ENCODE data around the gene HYAL4.
"Not testable (repeated sequence)": the region's sequence is repeated elsewhere in the genome, so short reads cannot be mapped to it uniquely, and the experiment has no call there.

Gene HYAL4

GRCh38 chr7:123872908-123873307 is 27.9 kb downstream of the HYAL4 start:
- Histone ChIP-seq H3K9me3 (ENCODE audit: control insufficient read depth, low read length) (no peaks in the 10 kb centered on the region), H3K4me3 (ENCODE audit: low read length) (no peak overlapping the region), H3K9ac (ENCODE audit: low read length) (no peak overlapping the region), H3K27me3 (ENCODE audit: control insufficient read depth, insufficient read depth, low read length) (no peaks in the 10 kb centered on the region), H3K4me1 (ENCODE audit: control insufficient read depth, insufficient read depth, low read length) (no peaks in the 10 kb centered on the region), H3K36me3 (ENCODE audit: control insufficient read depth, insufficient read depth, low read length) (no peaks in the 10 kb centered on the region)

- Histone ChIP-seq H3K36me3 (ENCODE audit: control insufficient read depth, insufficient read depth, low read length) (no peaks in the 10 kb centered on the region), H3K4me3 (ENCODE audit: low read length) (no peak overlapping the region), H3K4me1 (ENCODE audit: control insufficient read depth, insufficient read depth, low read length) (no peaks in the 10 kb centered on the region), H3K27me3 (ENCODE audit: control insufficient read depth, insufficient read depth, low read length) (no peaks in the 10 kb centered on the region), H3K9me3 (ENCODE audit: control insufficient read depth, low read length) (no peaks in the 10 kb centered on the region), H3K9ac (ENCODE audit: low read length) (no peak overlapping the region)
These were observed 31.7 kb downstream of the HYAL4 start for GRCh38 chr7:123876557-123877256.

- Histone ChIP-seq H3K4me3 (ENCODE audit: low read length) (no peak overlapping the region), H3K4me1 (ENCODE audit: control insufficient read depth, insufficient read depth, low read length) (no peaks in the 10 kb centered on the region), H3K9ac (ENCODE audit: low read length) (no peak overlapping the region), H3K36me3 (ENCODE audit: control insufficient read depth, insufficient read depth, low read length) (no peaks in the 10 kb centered on the region), H3K9me3 (ENCODE audit: control insufficient read depth, low read length) (no peaks in the 10 kb centered on the region), H3K27me3 (ENCODE audit: control insufficient read depth, insufficient read depth, low read length) (no peaks in the 10 kb centered on the region)
These were observed 34.7 kb downstream of the HYAL4 start for GRCh38 chr7:123879628-123880027.

GRCh38 chr7:123881300-123881699 is 36.3 kb downstream of the HYAL4 start:
- H3K36me3 ChIP-seq (ENCODE audit: control insufficient read depth, insufficient read depth, low read length) = no peaks in the 10 kb centered on the region
- no peaks in the 10 kb centered on the region for H3K27me3 ChIP-seq (ENCODE audit: control insufficient read depth, insufficient read depth, low read length)
- no peaks in the 10 kb centered on the region for H3K4me1 ChIP-seq (ENCODE audit: control insufficient read depth, insufficient read depth, low read length)
- no peak overlapping the region for H3K4me3 ChIP-seq (ENCODE audit: low read length)
- no peaks in the 10 kb centered on the region for H3K9me3 ChIP-seq (ENCODE audit: control insufficient read depth, low read length)
- H3K9ac ChIP-seq (ENCODE audit: low read length) = no peak overlapping the region

- Histone ChIP-seq H3K27me3 (ENCODE audit: control insufficient read depth, insufficient read depth, low read length) (no peaks in the 10 kb centered on the region), H3K9me3 (ENCODE audit: control insufficient read depth, low read length) (no peaks in the 10 kb centered on the region), H3K4me3 (ENCODE audit: low read length) (no peak overlapping the region), H3K36me3 (ENCODE audit: control insufficient read depth, insufficient read depth, low read length) (no peaks in the 10 kb centered on the region), H3K9ac (ENCODE audit: low read length) (no peak overlapping the region), H3K4me1 (ENCODE audit: control insufficient read depth, insufficient read depth, low read length) (no peaks in the 10 kb centered on the region)
These were observed 38.2 kb downstream of the HYAL4 start for GRCh38 chr7:123883154-123883553.

- H3K9me3 ChIP-seq (ENCODE audit: control insufficient read depth, low read length) = no peaks in the 10 kb centered on the region
- H3K27me3 ChIP-seq (ENCODE audit: control insufficient read depth, insufficient read depth, low read length) = no peaks in the 10 kb centered on the region
- no peaks in the 10 kb centered on the region for H3K4me1 ChIP-seq (ENCODE audit: control insufficient read depth, insufficient read depth, low read length)
- no peak overlapping the region for H3K9ac ChIP-seq (ENCODE audit: low read length)
- no peak overlapping the region for H3K4me3 ChIP-seq (ENCODE audit: low read length)
- H3K36me3 ChIP-seq (ENCODE audit: control insufficient read depth, insufficient read depth, low read length) = no peaks in the 10 kb centered on the region
These were observed 43.2 kb downstream of the HYAL4 start for GRCh38 chr7:123888192-123888591.

- H3K27me3 ChIP-seq (ENCODE audit: control insufficient read depth, insufficient read depth, low read length); H3K4me3 ChIP-seq (ENCODE audit: low read length); H3K4me1 ChIP-seq (ENCODE audit: control insufficient read depth, insufficient read depth, low read length): not testable (repeated sequence)
These were observed 49.8 kb downstream of the HYAL4 start for GRCh38 chr7:123894753-123895152.

GRCh38 chr7:123901101-123901500 is 56.1 kb downstream of the HYAL4 start:
- Histone ChIP-seq H3K36me3 (ENCODE audit: control insufficient read depth, insufficient read depth, low read length) (no peaks in the 10 kb centered on the region), H3K9me3 (ENCODE audit: control insufficient read depth, low read length) (no peaks in the 10 kb centered on the region), H3K27me3 (ENCODE audit: control insufficient read depth, insufficient read depth, low read length) (no peaks in the 10 kb centered on the region), H3K4me1 (ENCODE audit: control insufficient read depth, insufficient read depth, low read length) (no peaks in the 10 kb centered on the region), H3K4me3 (ENCODE audit: low read length) (no peak overlapping the region), H3K9ac (ENCODE audit: low read length) (no peak overlapping the region)

More at GRCh38 chr7:123894753-123895152, 49.8 kb downstream of the HYAL4 start:
- not testable (repeated sequence) for H3K36me3 ChIP-seq (ENCODE audit: control insufficient read depth, insufficient read depth, low read length); H3K9ac ChIP-seq (ENCODE audit: low read length); H3K9me3 ChIP-seq (ENCODE audit: control insufficient read depth, low read length)

DNA sequence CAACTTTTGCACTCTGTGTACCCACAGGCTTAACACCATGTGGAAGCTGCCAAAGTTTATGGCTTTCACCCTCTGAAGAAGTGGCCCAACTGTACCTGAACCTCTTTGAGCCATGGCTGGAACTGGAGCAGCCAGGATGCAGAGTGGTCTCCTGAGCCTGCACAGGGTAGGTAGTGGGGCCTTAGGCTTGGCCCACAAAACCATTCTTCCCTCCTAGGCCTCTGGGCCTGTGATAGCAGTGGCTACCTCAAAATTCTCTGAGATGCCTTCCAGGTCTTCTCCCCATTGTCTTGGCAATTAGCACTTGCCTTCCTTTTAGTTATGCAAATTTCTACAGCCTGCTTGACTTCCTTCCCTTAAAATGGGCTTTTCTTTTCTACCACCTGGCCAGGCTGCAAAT is 60.7 kb downstream of the HYAL4 start:
- H3K4me1 ChIP-seq (ENCODE audit: control insufficient read depth, insufficient read depth, low read length) = no peaks in the 10 kb centered on the region
- H3K9ac ChIP-seq (ENCODE audit: low read length) = no peak overlapping the region
- H3K9me3 ChIP-seq (ENCODE audit: control insufficient read depth, low read length) = no peaks in the 10 kb centered on the region
- no peak overlapping the region for H3K4me3 ChIP-seq (ENCODE audit: low read length)
- no peaks in the 10 kb centered on the region for H3K27me3 ChIP-seq (ENCODE audit: control insufficient read depth, insufficient read depth, low read length)
- no peaks in the 10 kb centered on the region for H3K36me3 ChIP-seq (ENCODE audit: control insufficient read depth, insufficient read depth, low read length)

- H3K9ac ChIP-seq (ENCODE audit: low read length) = no peak overlapping the region
- H3K36me3 ChIP-seq (ENCODE audit: control insufficient read depth, insufficient read depth, low read length) = no peaks in the 10 kb centered on the region
- no peaks in the 10 kb centered on the region for H3K9me3 ChIP-seq (ENCODE audit: control insufficient read depth, low read length)
- no peak overlapping the region for H3K4me3 ChIP-seq (ENCODE audit: low read length)
- H3K27me3 ChIP-seq (ENCODE audit: control insufficient read depth, insufficient read depth, low read length) = no peaks in the 10 kb centered on the region
- peaks cover 13% of the 10 kb centered on the region for H3K4me1 ChIP-seq (ENCODE audit: control insufficient read depth, insufficient read depth, low read length)
These were observed 71.3 kb downstream of the HYAL4 start for GRCh38 chr7:123916240-123916724.

- no peaks in the 10 kb centered on the region for H3K36me3 ChIP-seq (ENCODE audit: control insufficient read depth, insufficient read depth, low read length)
- H3K9me3 ChIP-seq (ENCODE audit: control insufficient read depth, low read length) = no peaks in the 10 kb centered on the region
- no peak overlapping the region for H3K9ac ChIP-seq (ENCODE audit: low read length)
- H3K4me3 ChIP-seq (ENCODE audit: low read length) = no peak overlapping the region
- H3K4me1 ChIP-seq (ENCODE audit: control insufficient read depth, insufficient read depth, low read length) = peaks cover 13% of the 10 kb centered on the region
- no peaks in the 10 kb centered on the region for H3K27me3 ChIP-seq (ENCODE audit: control insufficient read depth, insufficient read depth, low read length)
These were observed 72.9 kb downstream of the HYAL4 start for GRCh38 chr7:123917878-123918277.

DNA sequence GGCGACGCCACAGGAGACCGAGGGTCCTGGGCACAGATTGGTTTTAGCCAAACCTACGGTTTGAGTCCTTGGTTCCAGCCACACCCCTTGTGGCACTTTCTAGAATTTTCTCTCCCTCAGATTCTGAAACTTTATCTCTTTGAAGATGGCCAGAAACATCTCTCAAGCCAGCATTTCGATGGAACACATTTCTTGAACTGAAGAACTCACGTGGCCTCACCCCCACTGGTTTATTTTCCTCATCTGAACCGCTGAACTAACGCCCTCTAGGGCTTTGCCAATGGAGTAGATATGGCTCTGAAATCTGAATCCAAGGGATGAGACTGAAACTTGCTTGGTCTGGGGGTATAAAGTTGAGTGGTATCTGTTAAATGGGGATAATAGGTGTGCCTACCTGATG is 73.3 kb downstream of the HYAL4 start:
- Histone ChIP-seq H3K27me3 (ENCODE audit: control insufficient read depth, insufficient read depth, low read length) (no peaks in the 10 kb centered on the region), H3K9me3 (ENCODE audit: control insufficient read depth, low read length) (no peaks in the 10 kb centered on the region), H3K4me3 (ENCODE audit: low read length) (no peak overlapping the region), H3K4me1 (ENCODE audit: control insufficient read depth, insufficient read depth, low read length) (peaks cover 13% of the 10 kb centered on the region), H3K36me3 (ENCODE audit: control insufficient read depth, insufficient read depth, low read length) (no peaks in the 10 kb centered on the region), H3K9ac (ENCODE audit: low read length) (no peak overlapping the region)

- Histone ChIP-seq H3K9me3 (ENCODE audit: control insufficient read depth, low read length) (no peaks in the 10 kb centered on the region), H3K27me3 (ENCODE audit: control insufficient read depth, insufficient read depth, low read length) (no peaks in the 10 kb centered on the region), H3K36me3 (ENCODE audit: control insufficient read depth, insufficient read depth, low read length) (no peaks in the 10 kb centered on the region), H3K4me3 (ENCODE audit: low read length) (no peak overlapping the region), H3K4me1 (ENCODE audit: control insufficient read depth, insufficient read depth, low read length) (peaks cover 1% of the 10 kb centered on the region), H3K9ac (ENCODE audit: low read length) (no peak overlapping the region)
These were observed 78.6 kb downstream of the HYAL4 start for GRCh38 chr7:123923599-123923998.
